OCI-LY1 (cell line): ENCODE measurements around the gene SPINK2.

ENCODE experiments used
- CTCF ChIP-seq: fragments of 200-600 bp; sonication (generic), shearing (Covaris generic); IDR thresholded peaks from 2 replicates; pipeline ENCODE4 v1.5.1; 2017; ENCODE audit warnings: mild to moderate bottlenecking, antibody characterized with exemption, low read length, moderate library complexity, mixed read lengths
- EZH2 ChIP-seq: fragments of 200-600 bp; sonication (generic), shearing (Covaris generic); IDR thresholded peaks from 2 replicates; pipeline ENCODE4 v1.8.0; 2017; ENCODE audit warnings: borderline replicate concordance, mixed run types, mild to moderate bottlenecking, antibody characterized with exemption, low read length, moderate library complexity, mixed read lengths

GRCh38 chr4:56767567-56767966 is 53.9 kb downstream of the SPINK2 start:
- TF ChIP-seq CTCF (no peak), EZH2 (no peak)
